C4-2B (cell line): ENCODE measurements around the gene CLEC17A.

Experiments used
- H3K27ac ChIP-seq: fragments of 450-650 bp; 2 replicates; pipeline ENCODE4 v1.5.1; 2017
- CTCF ChIP-seq: fragments of 450-650 bp; conservative IDR thresholded peaks from 2 replicates; pipeline ENCODE4 v1.5.1; 2017; ENCODE audit warnings: mild to moderate bottlenecking
- ZFX ChIP-seq: fragments of 450-650 bp; IDR thresholded peaks from 2 replicates; pipeline ENCODE4 v1.6.1; 2017

CLEC17A gene

DNA sequence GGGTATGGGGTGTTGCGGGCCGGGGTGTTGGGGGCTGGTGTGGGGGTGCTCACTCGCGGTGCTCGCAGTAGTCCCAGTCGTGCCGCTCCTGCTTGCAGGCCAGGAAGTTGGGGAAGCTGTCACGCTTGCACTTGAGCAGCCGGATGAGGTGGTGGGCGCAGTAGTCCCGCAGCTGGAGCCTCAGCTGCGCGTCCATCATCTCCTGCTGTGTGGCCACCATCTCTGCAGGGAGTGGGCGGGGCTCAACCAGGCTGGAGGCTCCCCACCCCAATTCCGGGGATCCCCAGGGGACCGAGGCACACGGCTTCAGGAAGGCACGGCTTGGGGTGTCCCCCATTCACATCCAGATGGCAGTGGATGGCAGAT lies 16.2 kb upstream of the CLEC17A start:
- no peak overlapping the region for H3K27ac ChIP-seq
- TF ChIP-seq ZFX: no peak
- no peak for TF ChIP-seq CTCF

DNA sequence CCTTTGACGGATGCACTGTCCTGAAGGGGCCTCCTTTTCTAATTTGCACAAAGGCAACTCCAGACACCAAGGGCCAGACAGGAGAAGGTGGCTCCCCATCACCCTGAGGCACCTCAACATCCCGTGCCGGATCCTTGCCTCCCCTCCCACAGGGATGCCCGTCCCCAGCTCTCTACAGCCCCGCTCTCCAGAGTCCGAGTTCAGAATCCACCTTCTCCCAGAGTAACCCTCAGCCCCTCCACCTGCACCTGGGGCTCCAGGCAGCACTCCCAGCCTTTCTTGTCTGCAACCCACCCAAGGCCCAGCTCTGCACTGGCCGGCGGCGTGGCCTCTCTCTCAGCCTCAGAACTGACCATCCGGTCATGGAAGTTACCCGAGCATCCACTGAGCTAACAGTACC lies 15.8 kb upstream of the CLEC17A start:
- H3K27ac ChIP-seq: no peak overlapping the region
- TF ChIP-seq ZFX: no peak
- no peak for TF ChIP-seq CTCF

GRCh38 chr19:14570864-14571527 lies 11.9 kb upstream of the CLEC17A start:
- TF ChIP-seq ZFX: no peak
- TF ChIP-seq CTCF: no peak
- peak overlapping the region; percentile 95 for H3K27ac ChIP-seq

GRCh38 chr19:14571695-14572490 lies 11.0 kb upstream of the CLEC17A start, which contains the start of gene NDUFB7:
NDUFB7 (minus strand) TSS chr19:14572066; CDS start chr19:14572000, 66 bp downstream.
- peak within 1 kb of the TSS; percentile 95 for H3K27ac ChIP-seq

GRCh38 chr19:14575428-14575980 lies 7.4 kb upstream of the CLEC17A start:
- TF ChIP-seq CTCF (no peak), ZFX (no peak)
- no peak overlapping the region for H3K27ac ChIP-seq

More at GRCh38 chr19:14571695-14572490, 11.0 kb upstream of the CLEC17A start, which contains the start of gene NDUFB7:
- TF ChIP-seq ZFX (peak; percentile 88; the same call in 1 of the 2 replicates), CTCF (peak; percentile 98)

GRCh38 chr19:14576363-14576762 lies 6.5 kb upstream of the CLEC17A start:
- no peak overlapping the region for H3K27ac ChIP-seq
- TF ChIP-seq CTCF (no peak), ZFX (no peak)

- no peak for TF ChIP-seq ZFX
- TF ChIP-seq CTCF: no peak
- H3K27ac ChIP-seq: no peak overlapping the region
Measured at GRCh38 chr19:14577264-14577663, 5.6 kb upstream of the CLEC17A start.
